Putamen (tissue), 1 donor: Measurements from ENCODE around the gene DIPK1B.

Experiments used
- DNase-seq: peaks from one replicate; pipeline ENCODE4 v3.0.0-alpha.2; 2016; ENCODE audit warnings: low spot score

Gene DIPK1B

GRCh38 chr9:136720251-136720897 is 8.0 kb downstream of the DIPK1B start:
- no peak for DNase-seq

DNA sequence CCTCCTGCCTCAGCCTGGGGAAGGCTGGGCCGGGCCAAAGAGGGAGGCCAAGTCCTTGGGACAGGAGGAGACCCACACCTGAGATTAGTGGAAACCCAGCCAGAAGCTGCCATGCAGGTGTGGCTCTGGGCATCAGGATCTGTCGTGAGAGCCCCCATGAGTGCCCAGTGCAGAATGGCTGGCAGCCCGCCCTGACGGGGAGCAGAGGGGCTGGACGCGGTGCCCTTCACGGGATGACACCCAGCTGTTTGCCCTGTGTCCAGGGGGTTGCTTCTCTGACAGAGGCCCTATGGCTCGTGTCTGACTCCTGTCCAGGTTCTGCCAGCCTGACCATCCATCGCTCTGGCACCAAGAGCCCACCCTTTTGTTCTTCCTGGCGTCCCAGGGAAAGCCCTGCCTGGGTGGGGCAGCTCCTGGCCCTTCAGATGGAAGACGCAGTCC is 8.5 kb downstream of the DIPK1B start:
- DNase-seq, result no peak

DNA sequence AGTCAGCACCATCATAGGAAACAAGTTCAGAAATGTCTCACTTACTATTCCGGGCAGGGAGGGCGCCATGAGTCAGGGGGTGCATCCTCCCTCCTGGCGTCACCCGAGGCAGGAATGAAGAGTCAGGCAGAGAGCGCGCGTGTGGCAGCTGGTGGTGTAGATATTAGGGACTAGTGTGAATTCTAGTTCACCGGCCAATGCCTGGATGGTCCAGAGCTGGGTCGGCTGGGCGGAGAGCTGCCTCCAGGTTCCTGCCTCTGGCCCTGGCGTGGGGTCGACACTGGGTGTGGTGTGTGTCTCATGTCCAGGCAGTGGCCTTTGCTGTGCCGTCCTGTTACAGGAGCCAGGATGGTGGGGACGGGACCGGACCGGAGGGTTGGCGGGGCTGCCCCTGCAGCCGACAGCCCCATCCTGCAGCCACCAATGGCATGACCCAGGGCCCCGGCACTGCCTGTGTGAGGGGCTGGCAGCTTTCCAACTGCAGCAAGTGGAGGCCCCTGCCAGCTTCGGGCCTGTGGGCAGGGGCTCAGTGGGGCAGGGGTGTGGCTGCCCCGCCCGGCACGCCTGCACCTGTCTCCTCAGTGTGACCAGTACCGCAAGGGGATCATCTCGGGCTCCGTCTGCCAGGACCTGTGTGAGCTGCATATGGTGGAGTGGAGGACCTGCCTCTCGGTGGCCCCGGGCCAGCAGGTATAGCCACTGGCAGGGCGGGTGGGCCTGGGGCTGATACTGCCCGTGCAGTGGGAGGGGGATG is 9.1 kb downstream of the DIPK1B start:
- DNase-seq, result no peak

GRCh38 chr9:136722093-136722968 is 10.0 kb downstream of the DIPK1B start:
- DNase-seq, result no peak

DNA sequence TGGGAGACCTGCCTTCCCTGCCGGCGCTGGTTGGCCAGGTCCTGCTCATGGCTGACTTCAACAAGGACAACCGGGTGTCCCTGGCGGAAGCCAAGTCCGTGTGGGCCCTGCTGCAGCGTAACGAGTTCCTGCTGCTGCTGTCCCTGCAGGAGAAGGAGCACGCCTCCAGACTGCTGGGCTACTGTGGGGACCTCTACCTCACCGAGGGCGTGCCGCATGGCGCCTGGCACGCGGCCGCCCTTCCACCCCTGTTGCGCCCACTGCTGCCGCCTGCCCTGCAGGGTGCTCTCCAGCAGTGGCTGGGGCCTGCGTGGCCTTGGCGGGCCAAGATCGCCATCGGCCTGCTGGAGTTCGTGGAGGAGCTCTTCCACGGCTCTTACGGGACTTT is 10.6 kb downstream of the DIPK1B start:
- DNase-seq, result no peak

GRCh38 chr9:136723362-136723976 is 11.1 kb downstream of the DIPK1B start:
- no peak for DNase-seq

DNA sequence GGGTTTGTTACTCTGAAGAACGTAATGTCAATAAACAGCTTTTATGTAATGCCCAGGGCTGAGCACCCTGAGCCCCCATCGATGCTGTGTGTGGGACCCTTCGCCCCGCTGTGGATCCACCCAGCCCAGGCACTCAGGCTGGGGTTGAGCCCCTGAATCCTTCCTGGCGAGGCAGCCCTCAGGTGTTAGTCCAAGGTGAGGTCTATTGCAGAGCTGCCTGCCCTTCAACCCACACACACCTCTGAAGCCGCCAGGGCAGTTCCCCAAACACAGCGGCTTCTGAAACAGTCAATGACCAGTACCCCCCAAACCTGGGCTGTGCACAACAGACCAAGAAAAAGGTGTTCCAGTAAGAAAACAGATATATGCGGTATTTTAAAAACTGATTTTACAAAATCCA is 11.6 kb downstream of the DIPK1B start:
- no peak for DNase-seq

DNA sequence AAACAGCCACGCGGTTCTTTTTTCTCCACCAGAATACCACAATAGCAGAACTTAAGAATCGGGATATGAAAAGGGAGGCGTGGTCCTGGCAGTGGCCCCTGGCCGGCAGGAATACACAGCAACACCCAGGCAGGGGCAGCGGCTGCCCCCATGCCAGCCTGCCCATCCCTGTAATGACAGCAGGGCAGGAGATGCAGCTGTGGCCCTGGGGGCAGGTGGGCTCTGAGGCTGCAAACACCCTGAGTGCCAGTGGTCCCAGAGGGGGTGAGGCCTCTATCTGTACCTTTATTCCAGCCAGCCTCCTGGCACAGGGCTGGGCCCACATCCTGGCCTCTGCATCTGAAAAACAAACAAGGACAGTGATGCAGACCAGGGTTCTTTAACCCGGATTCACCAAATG is 12.4 kb downstream of the DIPK1B start:
- no peak for DNase-seq

- no peak for DNase-seq
These were observed 13.2 kb downstream of the DIPK1B start for GRCh38 chr9:136725612-136726011.

GRCh38 chr9:136726118-136726517 is 13.7 kb downstream of the DIPK1B start:
- DNase-seq, result no peak

DNA sequence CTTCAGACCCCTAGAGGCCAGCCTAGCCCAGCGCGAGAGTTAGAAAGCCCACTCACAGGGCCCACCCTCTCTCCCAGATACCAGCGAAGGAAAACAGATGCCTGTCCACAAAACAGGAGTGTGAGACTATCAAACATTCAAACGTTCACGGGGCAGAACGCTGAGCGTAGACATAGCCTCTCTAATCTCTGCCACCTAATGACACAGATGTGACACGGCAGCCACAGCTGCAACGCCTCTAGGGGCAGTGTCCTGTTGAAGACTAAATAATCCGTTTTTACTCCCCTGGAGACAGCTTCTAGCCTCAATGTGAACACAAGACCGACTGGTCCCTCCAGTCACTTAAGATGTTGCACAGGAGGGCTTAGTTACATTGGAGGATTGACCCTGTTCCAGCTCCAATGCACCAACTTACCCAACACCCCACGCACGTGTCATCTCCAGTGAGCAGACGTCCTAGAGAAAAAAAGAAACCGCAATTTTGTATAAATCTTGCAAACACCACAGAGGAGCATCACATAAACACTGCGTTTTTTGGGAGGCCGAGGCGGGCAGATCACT is 14.3 kb downstream of the DIPK1B start:
- no peak for DNase-seq

DNA sequence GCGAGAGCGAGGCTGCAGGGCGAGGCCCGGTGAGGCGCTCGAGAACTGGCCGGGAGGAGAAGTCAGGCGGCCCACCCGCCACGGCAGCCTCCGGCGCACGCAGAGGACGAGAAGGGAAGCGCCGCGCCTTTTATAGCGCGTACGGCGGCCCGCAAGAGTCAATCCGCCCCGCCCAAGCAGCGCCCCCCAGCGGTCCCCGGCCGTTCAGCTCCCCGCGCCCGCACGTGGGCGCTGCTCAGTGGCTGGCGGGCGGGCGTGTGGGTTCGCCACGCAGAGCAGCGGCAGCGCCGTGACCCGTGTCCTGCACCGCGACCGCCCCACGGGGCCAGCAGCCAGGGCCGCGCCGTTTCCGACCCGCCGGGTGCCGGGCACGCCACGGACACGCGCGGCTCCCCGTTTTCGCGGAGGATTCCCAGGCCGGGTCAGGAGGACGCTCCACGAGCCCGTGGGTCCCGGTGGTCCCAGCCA is 15.7 kb downstream of the DIPK1B start:
- DNase-seq, result peak; percentile 80

DNA sequence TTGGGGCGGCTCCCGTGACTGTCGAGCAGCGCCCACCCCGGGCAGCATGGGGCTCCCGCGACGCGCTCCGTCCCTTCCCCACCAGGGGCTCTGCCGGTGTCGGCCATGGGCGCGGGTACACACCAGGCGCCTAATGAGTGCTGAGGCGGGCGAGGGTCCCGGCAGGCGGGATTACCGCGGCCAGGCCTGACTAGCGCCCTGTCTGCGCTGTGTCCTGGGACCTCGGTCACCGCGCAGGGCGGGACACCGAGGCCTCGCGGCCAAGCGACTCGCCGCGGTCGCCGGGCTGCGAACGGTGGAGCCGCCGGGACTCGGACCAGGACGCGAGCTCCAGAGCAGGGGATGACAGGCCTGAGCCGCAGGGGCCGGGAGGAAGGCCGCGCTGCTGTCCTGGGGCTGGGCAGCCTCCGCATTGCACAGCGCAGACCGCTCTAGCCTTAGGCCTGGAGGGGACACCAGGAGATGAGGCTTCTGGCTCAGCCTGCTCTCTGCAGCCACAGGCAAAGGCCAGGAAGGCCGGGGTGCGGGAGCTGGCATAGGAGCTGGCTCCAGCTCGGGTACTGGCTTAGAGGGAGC is 16.3 kb downstream of the DIPK1B start:
- no peak for DNase-seq

- no peak for DNase-seq
These were observed 16.8 kb downstream of the DIPK1B start for GRCh38 chr9:136729144-136729543.

GRCh38 chr9:136729926-136730325 is 17.6 kb downstream of the DIPK1B start:
- DNase-seq, result no peak

DNA sequence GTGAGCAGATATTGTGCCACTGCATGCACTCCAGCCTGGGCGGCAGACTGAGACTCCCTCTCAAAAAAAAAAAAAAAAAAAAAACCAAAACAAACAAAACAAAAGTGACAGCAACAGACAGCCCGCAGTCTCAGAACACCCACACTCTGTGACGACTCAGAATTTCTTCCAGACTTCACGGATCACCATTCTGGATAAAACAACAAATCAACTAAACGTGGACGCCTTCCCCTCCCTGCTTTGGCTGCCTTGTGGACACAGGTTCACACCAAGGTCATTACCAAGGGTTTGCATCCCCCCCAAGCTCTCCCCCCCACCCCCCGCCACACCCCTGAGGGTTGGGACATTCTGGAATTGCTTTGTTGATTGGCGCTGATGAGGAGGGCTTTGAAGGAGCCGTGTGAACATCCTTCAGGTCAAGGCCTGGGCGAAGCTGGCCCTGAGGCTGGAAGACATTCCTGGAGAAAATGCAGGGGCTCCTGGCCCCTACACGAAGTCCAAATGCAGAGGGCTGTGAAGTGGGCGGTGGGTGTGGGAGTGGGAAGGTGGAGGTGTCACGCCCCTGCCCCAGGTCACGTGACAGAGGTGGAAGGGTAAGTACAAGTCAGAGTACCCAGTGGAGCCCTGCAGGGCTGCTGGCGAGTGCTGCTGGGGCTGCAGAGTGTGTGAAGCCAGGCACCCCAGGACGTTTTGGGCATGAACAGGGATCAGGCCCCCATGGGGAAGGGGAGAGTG is 20.2 kb downstream of the DIPK1B start:
- no peak for DNase-seq

DNA sequence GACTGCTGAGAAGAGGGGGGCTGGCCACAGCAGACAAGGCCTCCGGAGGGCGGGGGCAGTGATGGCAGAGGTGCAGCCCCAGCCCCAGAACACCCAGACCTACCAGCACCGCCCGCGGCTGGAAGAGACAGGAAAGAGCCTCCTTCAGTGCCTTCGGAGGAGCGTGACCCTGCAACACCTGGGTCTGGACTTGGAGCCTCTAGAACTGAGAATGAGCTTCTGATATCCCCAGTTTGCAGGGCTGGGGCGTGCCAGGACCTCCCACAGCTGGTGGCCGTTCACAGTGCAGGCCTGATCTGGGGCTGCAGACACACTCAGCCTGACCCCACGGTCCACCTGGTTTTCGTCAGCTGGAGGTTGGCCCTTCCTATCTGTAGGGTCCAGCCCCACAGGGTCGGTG is 21.2 kb downstream of the DIPK1B start:
- no peak for DNase-seq

DNA sequence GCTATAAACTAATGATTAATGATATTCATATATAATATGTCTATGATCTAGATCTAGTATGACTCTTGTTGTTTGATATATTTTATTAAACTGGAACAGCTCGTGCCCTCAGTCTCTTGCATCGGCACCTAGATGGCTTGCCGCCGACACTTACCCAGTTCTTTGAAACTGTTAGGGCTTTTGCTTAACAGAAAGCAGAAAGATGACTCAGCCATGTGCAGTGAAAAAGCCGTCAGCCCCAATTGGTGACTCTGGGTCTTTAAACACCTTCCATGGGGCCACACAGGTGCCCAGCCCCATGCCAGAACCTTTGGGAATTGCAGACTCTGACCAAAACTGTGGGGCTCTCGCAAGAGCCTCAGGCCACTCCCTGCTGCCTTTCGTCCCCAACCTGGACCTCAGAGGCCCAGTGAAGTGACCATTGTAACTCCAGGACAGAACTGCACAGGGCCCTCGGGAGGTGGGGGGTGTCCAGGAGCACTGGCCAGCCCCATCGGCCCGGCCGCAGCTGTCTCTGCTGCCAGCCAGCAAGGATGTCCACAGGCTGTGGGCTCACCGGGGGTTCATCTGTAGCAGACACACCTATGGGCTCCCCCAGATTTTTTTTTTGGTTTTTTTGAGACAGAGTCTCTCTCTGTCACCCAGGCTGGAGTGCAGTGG is 22.6 kb downstream of the DIPK1B start:
- no peak for DNase-seq

DNA sequence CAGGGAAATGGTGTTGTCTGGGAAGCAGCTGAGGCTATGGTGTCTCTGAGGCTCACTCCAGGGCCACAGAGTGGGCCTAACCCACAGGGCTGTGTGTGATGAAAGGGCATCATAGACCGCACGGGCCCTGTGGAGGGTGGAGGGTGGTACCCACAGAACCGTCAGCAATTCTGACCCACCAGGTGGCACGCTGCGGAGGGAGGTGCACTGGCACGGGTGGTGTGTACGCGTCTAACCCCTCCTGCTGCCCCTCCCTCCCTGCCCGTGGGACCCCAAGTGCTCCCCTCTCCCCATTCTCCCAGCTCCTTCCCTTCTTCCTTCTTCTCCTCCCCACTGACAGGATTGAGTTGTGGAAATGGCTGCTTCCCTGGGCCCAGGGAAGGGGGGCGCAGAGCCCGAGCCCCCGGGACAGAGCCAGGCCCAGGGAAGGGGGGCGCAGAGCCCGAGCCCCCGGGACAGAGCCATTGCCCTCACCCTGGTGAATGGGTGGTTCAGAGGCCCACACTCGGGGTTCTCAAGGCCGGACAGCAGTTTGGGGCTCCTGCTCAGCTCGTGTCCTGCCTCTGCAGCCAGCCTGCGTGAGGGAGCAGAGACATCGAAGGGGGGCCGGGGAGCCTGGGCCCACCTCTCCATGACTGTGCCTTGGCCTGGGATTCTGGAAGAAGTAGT is 23.6 kb downstream of the DIPK1B start:
- DNase-seq, result no peak

DNA sequence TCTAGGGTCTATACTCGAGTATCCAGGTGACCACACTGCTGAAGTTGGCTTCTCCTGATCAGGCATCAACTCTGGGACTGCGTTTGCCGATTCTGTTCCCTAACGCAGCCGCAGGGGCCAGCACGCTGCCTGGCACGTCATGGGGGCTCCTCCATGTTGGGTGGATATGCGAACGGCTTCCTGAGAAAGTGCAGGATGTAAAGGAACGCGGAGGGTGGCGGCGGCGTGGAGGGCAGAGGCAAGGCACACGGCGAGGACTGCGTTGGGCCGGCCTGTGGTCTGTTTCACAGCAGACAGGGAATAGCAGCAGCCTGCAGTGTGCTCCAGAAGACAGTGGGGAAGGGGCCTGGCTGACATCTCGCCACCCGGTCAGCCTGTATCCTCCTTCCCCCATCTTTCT is 26.6 kb downstream of the DIPK1B start:
- no peak for DNase-seq
